ENCODE data around the gene INS.

GRCh38 chr11:2126520-2127085, 34.4 kb downstream of the INS start:
- TF ChIP-seq CTCF (conservative IDR thresholded peaks at IDR 0.05; ENCODE audit: low read depth, low read length), result no peak
- no peak for TF ChIP-seq BHLHE40 (IDR thresholded peaks at IDR 0.05; ENCODE audit: low read depth, low read length)
- TF ChIP-seq CHD1 (IDR thresholded peaks at IDR 0.05; ENCODE audit: low read depth, low read length), result no peak
- TF ChIP-seq RCOR1 (IDR thresholded peaks at IDR 0.05; ENCODE audit: insufficient replicate concordance, low read length), result no peak
- TF ChIP-seq POLR2A (IDR thresholded peaks at IDR 0.05; ENCODE audit: low read depth, low read length), result no peak

Data from IMR-90 (cell line).